Measurements from ENCODE around the gene LHPP.
A peak's percentile ranks its signal among the peaks of the same experiment; 100 is the strongest.

The LHPP gene

DNA sequence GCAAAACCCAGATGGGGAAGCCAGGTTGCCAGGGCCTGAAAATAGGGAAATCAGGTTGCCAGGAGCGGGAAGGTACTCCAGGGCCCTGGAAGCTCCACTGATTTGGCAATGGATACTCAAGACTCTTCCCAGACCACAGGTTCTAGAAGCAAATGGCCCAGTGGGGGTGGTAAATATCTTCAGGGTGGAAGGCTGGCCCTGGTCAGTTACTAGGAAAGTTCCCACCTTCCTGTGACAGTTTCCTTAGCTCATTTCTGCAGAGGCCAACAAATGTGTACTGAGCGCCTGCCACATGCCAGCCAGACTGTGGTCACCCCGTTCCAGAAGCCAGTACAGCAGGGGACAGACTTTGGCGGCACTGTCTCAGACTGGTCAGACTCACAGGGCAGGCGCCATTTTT is 168.9 kb downstream of the LHPP start:
- no peak for DNase-seq

GRCh38 chr10:124632064-124632531 is 170.5 kb downstream of the LHPP start:
- DNase-seq: no peak

DNA sequence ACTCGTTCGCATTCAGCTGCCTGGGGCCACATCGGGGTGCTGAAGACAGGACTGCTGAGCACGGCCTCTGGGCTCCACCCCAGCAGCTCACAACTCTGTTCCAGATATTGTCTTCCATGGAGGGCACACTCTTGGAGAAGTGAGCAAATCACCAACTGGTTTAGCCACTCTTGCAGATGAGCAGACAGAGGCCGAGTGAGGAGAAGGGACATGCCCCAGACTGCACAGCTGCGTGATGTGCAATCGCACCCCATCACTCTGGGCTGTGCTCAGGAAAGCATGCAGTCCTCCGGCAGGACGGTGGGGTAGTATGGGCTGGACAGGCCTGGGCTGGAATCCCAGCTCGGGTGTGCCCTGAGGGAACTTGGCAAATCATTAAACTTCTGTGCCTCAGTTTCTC is 170.9 kb downstream of the LHPP start:
- no peak for DNase-seq

DNA sequence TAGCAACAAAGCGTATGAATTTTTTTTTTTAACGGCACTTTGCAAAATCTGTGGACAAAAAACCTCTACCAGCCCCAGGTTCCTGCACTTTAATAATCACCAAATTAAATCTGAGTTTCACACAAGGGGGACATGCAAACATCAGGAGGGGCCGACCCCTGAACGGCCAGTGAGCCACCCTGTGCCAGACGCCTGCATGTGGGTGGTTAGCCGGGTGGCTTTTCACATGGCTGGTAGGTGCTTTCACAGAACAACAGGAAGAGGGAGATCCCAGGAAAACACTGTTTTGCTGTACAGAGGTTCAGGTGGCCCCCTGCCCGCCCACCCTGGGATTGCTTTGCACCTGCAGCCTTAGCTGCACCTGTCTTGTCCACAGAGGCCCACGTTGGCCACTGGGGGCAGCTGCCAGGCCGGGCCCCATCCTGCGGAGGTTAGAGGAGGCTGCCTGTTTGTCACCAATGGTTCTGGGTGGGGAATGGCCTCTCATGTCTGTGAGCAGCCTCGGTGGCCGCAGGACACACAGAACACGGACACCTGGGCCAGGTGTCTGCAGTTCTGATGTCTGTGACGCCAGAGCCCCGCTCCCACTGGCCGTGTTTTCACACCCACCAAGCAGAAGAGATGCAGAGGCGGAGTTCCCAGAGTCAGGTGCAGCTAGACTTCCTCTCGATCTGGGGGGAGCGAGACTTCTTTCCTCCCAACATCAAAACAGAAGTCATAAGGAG is 174.8 kb downstream of the LHPP start:
- DNase-seq: no peak

DNA sequence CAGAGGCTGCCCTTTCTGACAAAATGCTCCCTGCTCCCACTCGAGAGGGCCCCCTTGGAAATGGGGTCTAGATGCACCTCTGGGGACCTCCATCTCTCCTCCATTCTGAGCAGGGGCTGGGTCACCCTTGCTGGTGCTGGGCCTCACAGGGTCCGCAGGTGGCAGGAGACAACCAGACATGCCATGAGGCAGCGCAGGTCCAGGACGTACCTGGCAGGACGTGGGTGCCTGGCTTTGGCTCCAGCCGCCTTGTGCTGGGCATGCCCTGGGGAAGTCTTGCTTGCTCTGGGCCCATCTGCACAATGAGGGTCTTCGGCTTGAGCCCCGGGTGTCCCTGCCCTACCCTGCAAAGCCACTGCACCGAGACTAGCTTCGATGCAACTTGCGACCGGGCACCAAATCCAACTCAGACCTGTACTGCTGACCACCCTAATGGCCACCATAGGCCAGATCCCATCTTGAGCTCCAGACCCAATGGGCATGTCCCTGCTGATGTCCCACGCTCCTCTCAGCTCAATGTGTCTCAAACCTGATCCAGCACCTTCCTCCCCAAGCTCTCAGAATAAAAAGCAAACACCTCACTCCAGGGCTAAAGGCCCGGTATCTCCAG is 175.6 kb downstream of the LHPP start:
- no peak for DNase-seq

DNA sequence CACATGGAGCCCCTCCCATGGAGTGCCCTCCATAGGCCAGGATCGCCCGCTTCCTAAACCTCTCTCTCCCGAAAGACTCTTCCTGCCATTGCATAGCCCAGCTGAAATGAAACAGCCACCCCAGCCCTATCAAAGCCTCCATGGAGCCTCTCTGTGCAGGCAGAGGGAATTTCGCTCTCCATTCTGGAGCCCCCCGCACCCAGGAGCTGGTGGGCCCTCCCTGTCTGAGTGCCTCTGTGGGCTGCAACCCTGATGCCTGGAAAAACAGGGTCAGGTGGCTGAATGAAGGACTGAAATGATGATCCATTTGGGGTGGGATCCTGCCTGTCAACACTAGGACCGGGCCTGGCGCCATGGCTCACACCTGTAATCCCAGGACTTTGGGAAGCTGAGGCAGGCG is 176.1 kb downstream of the LHPP start:
- DNase-seq: no peak

GRCh38 chr10:124639206-124639605 is 177.6 kb downstream of the LHPP start:
- DNase-seq: no peak

- DNase-seq: no peak
These were observed 178.0 kb downstream of the LHPP start for GRCh38 chr10:124639646-124640045.

GRCh38 chr10:124640056-124640455 is 178.4 kb downstream of the LHPP start:
- no peak for DNase-seq

DNA sequence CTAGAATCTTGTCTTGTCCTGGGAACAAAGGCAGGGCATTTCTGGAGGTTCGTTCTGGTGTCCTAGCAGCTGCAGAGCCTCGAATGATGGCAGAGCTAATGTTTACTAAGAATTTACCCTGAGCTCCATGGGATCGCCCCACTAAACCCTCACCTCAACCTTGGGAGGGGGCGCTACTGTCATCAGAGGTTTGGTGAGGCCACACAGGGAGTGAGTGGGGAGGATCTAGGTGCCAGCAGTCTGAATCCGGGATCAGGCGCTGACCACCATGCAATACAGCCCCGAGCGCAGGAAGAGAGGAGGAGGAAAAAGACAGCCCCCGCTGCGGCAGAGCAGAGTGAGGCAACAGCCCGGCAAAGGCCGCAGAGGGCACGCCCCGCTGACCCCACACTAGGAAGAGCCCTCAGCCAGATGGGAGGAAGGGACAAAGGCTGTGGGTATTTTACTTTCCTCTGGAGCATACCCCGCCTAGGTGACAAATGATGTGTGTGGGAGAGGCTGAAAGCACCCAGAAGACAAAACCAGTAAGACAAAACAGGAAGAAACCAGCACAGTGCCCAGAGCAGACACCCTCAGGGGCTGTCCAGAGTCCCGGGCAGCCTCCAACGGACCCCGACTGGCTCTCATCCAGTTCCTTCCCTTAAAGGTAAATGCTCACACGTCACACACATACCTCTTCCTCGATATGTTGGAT is 179.1 kb downstream of the LHPP start:
- DNase-seq: no peak

DNA sequence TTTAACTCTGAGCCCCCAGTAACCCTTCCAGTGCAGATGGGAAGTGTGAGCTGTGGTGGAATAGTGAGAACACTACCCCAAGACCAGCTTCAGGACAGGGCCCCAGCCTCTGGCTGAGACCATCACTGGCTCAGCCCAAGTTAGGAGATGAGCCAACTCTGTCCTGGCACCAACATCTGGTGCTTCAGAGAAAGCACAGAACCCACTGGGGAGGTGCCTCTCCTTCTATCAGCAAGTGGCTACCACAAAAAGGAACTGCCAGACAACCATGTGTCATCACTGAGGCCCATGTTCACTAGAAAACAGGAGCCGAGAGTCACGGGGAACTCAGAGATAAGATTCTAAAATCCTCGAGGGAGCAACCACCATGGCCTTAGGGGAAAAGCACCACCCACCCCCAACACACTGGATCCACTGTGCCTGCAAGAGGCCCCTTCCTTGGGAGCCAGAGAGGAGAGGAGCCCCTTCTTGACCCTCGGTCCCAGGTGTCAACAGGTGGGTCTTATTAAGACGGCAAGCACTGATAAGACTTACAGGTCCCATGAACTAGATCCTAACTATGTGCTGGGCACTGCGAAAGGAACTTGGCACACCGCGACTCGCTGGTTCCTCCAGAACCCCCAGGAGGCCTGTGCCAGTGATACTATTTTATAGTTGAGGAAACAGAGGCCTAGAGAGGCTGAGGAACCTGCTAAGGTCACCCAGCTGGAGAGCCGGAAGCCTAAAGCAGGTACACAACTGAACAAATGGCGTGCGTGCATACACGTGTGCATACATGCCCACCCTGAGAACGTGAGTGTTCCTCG is 179.9 kb downstream of the LHPP start:
- DNase-seq: no peak

DNA sequence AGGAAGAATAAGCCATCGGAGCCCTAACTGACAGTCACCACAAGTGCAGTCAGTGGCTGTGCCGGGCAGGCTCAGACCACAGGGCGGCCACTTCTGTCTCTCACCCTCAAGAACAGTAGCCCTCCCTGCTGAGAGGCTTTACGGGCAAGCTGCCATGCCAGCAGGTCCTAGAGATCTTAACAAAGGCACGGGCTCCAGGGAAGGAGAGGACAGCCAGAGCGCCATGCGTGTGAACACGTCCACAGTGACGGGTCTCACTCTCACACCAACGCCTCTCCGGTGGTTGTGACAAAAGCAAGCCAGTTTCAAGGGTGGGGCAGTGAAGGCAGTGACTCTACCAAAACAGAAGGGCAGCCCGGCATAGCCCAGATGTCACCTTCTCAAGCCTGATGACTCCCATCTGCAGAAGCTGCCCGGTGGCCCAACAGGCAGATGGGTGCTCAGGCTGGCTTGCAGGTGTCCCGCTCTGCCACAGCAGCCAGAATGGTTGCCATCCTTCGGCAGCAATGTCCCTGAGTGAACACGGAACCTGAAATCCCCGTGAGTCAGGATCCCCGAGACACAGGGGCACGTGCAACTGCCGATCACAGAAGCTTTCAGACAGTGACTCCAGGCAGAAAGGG is 180.6 kb downstream of the LHPP start:
- no peak for DNase-seq

DNA sequence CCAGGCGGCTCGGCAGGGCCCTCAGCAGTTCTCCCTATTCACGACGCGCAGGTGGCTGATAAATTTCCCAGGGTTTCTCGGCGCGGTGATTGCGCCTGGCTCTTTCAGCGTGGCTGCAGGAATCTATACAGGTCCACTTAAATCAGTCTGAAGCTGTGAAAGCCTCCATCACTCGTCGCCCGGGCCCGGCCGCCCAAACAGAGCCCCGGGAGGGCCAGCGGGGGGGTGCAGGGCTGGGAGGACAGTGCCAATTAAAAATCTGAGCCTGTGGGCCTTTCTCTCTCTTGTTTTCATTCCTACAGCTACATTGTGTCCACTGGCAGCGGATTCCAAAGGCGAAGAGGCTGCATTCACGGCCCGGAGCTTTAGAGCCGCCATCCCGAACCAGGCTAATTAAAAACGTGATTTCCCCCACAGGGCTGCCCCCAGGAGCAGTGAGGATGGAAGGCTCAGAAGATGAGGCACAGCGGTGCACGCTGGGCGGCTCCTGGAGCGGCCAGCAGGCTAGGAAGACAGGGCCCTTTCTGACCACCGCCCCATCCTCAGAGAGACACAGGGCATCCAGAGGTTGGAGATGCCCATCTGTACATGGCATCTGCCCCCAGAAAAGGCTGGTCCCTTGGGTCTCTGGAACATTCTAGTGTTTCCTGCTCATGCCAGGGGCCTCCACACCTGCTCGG is 181.8 kb downstream of the LHPP start:
- no peak for DNase-seq

DNA sequence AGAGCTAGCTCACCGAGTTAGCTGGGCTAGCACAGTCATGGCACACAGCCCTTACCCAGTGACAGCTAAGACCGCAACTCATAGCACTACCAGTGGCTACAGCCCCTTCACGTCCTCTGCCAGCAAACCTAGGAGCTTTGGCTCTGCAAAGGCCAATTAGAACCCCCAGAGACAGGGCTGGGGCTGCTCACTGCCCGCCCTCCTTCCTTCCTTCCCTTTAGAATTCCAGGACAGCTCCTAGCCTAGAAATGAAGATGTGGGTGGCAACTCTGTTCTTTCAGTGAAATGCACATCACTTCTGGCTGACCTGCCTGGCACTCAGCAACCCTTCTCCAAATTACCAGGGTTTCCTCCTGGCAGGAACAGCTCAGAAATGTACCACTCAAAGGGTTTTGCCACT is 182.6 kb downstream of the LHPP start:
- no peak for DNase-seq

GRCh38 chr10:124644771-124645415 is 183.3 kb downstream of the LHPP start:
- no peak for DNase-seq

GRCh38 chr10:124645467-124646095 is 184.0 kb downstream of the LHPP start:
- DNase-seq: no peak

DNA sequence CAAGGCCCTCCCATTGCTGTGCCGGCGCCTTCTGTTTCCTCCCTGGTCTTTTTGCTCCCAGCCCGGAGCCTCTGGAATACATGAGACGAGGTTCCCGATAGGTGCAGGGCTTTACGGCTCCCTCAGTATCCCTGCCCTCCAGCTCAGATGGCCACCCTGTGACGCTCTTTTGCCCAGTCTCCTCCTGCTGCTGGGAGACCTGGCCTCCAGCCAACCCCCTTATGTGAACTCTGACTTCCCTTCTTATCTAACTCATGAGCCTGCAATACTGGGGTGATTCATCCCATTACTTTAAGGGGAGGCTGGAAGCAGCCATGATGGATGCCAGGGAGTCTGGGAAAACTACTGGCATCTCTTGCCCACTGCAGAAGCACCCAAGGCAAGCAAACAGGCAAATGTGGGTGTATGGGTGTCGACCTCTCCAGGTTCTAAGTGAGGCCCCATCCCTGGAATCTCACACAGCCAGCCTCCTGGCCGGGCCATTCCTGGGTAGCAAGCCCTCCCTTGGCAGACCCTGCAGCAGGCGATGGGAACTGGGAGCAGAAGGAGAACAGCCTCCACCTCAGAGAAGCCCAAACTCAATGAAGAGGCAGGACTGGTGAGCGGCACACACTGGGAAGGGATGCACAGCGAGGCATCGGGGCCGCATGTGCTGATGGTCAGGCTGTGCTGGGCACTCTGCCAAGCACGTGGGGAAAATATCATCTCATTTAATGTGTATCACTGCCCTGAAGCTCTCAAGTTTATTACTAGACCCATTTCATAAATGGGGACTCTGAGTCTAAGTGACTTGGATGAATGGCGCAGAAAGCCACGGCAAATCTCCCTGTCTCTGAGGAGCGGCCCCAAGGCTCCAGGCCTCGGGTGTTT is 185.1 kb downstream of the LHPP start:
- no peak for DNase-seq

- DNase-seq: peak; percentile 75
These were observed 186.0 kb downstream of the LHPP start for GRCh38 chr10:124647421-124648130.

DNA sequence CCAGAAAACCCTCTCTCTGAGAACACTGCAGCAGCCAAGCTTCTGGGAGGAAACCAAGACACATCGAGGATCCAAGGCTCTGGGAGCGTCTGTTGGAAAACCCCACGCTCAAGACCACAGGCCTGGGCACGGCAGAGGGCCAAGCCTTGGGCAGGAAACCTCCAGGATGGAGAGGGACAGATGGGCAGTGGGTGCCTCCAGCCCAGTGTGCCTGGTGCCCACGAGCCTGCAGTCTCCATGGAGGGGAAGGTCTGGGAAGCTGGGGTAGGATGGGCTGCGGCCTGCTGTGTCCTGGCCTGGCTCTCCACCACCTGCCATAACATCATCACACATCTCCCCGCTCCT is 186.5 kb downstream of the LHPP start:
- DNase-seq: no peak

DNA sequence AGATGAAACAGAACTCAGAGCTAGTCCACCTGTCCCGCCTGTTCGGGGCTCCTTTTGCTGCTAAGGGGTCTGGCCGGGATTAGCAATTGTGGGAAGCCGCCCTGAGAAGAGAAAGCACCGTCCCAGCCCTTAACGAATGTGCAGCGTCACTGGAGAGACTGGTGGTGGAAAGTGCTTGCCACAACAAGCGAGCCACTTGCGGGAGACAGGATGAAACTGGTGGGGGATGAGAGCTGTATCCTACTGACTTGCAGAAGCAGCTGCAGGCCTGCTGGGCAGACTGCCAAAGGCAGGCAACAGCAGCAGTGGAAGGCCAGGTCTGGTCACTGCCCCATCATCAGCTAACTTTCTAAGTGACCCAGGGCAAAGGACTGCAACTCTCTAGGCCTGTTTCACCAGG is 187.1 kb downstream of the LHPP start:
- peak; percentile 72 for DNase-seq
